ENCODE results near the gene STRIT1. TPM values are rescaled to one million over a fixed set of nuclear protein-coding genes. Genes with fewer than 3 reads are reported as not detected.

The STRIT1 gene
- total and polyA plus RNA-seq, 2 of the 4 experiments (the other 2 are of a cell fraction) = not detected

DNA sequence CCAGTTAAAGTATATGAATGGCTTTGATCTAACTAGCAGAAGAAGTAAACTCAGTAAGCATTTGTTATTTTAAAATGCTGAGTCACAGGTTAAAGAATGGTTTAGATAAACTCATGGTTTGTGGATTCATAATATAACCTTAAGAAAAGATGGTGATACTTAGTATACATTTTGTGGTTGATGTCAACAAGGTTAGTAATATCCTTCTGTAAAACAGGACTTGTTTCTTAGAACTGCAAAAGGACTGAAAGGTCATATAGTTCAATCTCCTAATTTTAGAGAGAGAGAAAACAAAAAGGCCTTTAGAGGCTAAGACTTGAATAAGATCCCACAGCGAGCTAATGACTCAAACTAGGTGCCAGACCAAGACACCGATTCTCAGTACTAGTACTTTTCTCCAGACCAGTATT, 50.0 kb downstream of the STRIT1 start:
- H2AK9ac ChIP-seq (replicated peaks; ENCODE audit: low read depth, low read length, poor library complexity) = no peak overlapping the region
- dilution Hi-C loops (cut with HindIII; ENCODE audit: low sequenced_read_pairs, unreplicated experiment) = no loop called here
- no CpG with 5 or more reads among the region's 2 CpGs for WGBS, 2 experiments (ENCODE audit: extremely low coverage in 2 of 2, insufficient read length in 1 of 2)
- H3K27me3 ChIP-seq (ENCODE audit: control insufficient read depth, insufficient read depth, low read length) = no peaks in the 10 kb centered on the region
- H4K8ac ChIP-seq (ENCODE audit: low read depth in 2 of 2, low read length in 2 of 2) = no peak overlapping the region
- no peak overlapping the region for H2BK120ac ChIP-seq (ENCODE audit: low read depth, low read length)
- no peak overlapping the region for H3K4ac ChIP-seq (ENCODE audit: low read depth, low read length)
- H2BK20ac ChIP-seq (ENCODE audit: low read depth, low read length) = 0 out of 2 replicates have a peak overlapping the region, but pooled peaks have one; percentile 39
- intact Hi-C loops (cut with micrococcal nuclease) = loop anchor here (5.0 kb wide), 2 partner anchors 156 to 486 kb away; no protein-coding TSS in a partner anchor
- H2BK15ac ChIP-seq (ENCODE audit: low read depth, low read length) = no peak overlapping the region
- peak overlapping the region; percentile 60; the same call in 1 of the 2 replicates for H3K18ac ChIP-seq (ENCODE audit: low read depth, low read length)
- DNase-seq = peak; percentile 87
- ChIA-PET POLR2A (ENCODE audit: unreplicated experiment) (no interaction called here), CTCF (no interaction called here)
- H3K4me2 ChIP-seq (ENCODE audit: low read depth, low read length) = peak overlapping the region; percentile 56; the same call in 1 of the 2 replicates
- H4K5ac ChIP-seq (ENCODE audit: low read depth, low read length) = no peak overlapping the region
- no peak overlapping the region for H3K9ac ChIP-seq (ENCODE audit: low read depth, low read length)
- in situ Hi-C loops (cut with MboI; ENCODE audit: low sequenced_read_pairs) = no loop called here
- H2BK5ac ChIP-seq (ENCODE audit: low read depth, low read length, poor library complexity, severe bottlenecking) = peak overlapping the region; percentile 72
- peaks cover 7% of the 10 kb centered on the region for H3K9me1 ChIP-seq (ENCODE audit: insufficient read depth, low read length)
- H3K56ac ChIP-seq (ENCODE audit: extremely low read depth, insufficient read depth, low read length) = no peak overlapping the region
- BruUV-seq (replicated peaks) = no TSS peak
- H2AFZ ChIP-seq (replicated peaks; ENCODE audit: low read length, poor library complexity) = no peak overlapping the region
- TF ChIP-seq MAFK (IDR thresholded peaks at IDR 0.05; ENCODE audit: low read depth, low read length) = peak; percentile 92
- peak; percentile 73; the same call in 1 of the 2 replicates for TF ChIP-seq FOS (IDR thresholded peaks at IDR 0.05; ENCODE audit: low read depth, low read length)
- no peak for TF ChIP-seq POLR2A (IDR thresholded peaks at IDR 0.05; ENCODE audit: low read depth, low read length)
- TF ChIP-seq RAD21 (IDR thresholded peaks at IDR 0.05; ENCODE audit: low read length) = no peak
- TF ChIP-seq NFE2L2 (IDR thresholded peaks at IDR 0.05; ENCODE audit: low read depth, low read length) = peak; percentile 99
- no peak for TF ChIP-seq BHLHE40 (IDR thresholded peaks at IDR 0.05; ENCODE audit: low read depth, low read length)
- TF ChIP-seq MAZ (IDR thresholded peaks at IDR 0.05; ENCODE audit: borderline replicate concordance, low read depth, low read length) = no peak
- no peak for TF ChIP-seq RCOR1 (IDR thresholded peaks at IDR 0.05; ENCODE audit: insufficient replicate concordance, low read length)
- TF ChIP-seq, protein P1, sequence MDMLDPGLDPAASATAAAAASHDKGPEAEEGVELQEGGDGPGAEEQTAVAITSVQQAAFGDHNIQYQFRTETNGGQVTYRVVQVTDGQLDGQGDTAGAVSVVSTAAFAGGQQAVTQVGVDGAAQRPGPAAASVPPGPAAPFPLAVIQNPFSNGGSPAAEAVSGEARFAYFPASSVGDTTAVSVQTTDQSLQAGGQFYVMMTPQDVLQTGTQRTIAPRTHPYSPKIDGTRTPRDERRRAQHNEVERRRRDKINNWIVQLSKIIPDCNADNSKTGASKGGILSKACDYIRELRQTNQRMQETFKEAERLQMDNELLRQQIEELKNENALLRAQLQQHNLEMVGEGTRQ (IDR thresholded peaks at IDR 0.05; ENCODE audit: low read depth, low read length) = no peak
- no peak for TF ChIP-seq RFX5 (IDR thresholded peaks at IDR 0.05; ENCODE audit: low read depth, low read length)
- TF ChIP-seq MXI1 (IDR thresholded peaks at IDR 0.05; ENCODE audit: borderline replicate concordance, low read depth, low read length) = no peak
- no peak for TF ChIP-seq ELK1 (IDR thresholded peaks at IDR 0.05; ENCODE audit: borderline replicate concordance, low read depth, low read length)
- TF ChIP-seq CHD1 (IDR thresholded peaks at IDR 0.05; ENCODE audit: low read depth, low read length) = no peak
- H3K79me1 ChIP-seq (ENCODE audit: low read depth in 1 of 2, low read length in 2 of 2) = no peaks in the 10 kb centered on the region
- no peak overlapping the region for H3K14ac ChIP-seq (replicated peaks; ENCODE audit: low read depth, low read length)
- no peak overlapping the region for H4K91ac ChIP-seq (ENCODE audit: insufficient read depth, low read depth, low read length)
- no peak overlapping the region for H2AK5ac ChIP-seq (ENCODE audit: low read depth, low read length)
- peaks cover 13% of the 10 kb centered on the region for H3K4me1 ChIP-seq (ENCODE audit: control insufficient read depth, insufficient read depth, low read length)
- H3K4me3 ChIP-seq (ENCODE audit: insufficient read depth, low read depth, low read length) = no peak overlapping the region
- no peak overlapping the region for H3K23ac ChIP-seq (ENCODE audit: low read depth, low read length)
- H4K20me1 ChIP-seq (ENCODE audit: insufficient read depth, low read length) = peaks cover 3% of the 10 kb centered on the region; the same call in 1 of the 2 replicates
- ATAC-seq (ENCODE audit: low read depth) = peak; percentile 85
- peaks cover 2% of the 10 kb centered on the region; the same call in 1 of the 2 replicates for H3K9me3 ChIP-seq (ENCODE audit: control insufficient read depth, insufficient read depth, low read length)
- no peaks in the 10 kb centered on the region for H3K36me3 ChIP-seq (ENCODE audit: control insufficient read depth, insufficient read depth, low read length)
- H3K27ac ChIP-seq (ENCODE audit: insufficient read depth, low read length) = no peak overlapping the region; the same call in 1 of the 2 replicates
